B cell (primary cell): ENCODE measurements around the gene CBX5. TPM values are rescaled to one million over a fixed set of nuclear protein-coding genes. Genes with fewer than 3 reads are reported as not detected.

ENCODE experiments used
- ATAC-seq: fragments of 200-7000 bp; cut with Tn5 transposase; one replicate; pipeline ENCODE4 v1.10.0; 2021; ENCODE audit warnings: low read depth, mild to moderate bottlenecking, moderate number of reproducible peaks, moderate library complexity
- CTCF ChIA-PET: fragments of 350-600 bp; sonication (Branson Sonifier 250); formaldehyde crosslinking; loops from one replicate; lab custom pipeline; 2021; ENCODE audit warnings: antibody characterized with exemption, inconsistent platforms; lab: Charles Lee
- POLR2A ChIA-PET: fragments of 350-600 bp; sonication (Branson Sonifier 250); formaldehyde crosslinking; loops from one replicate; lab custom pipeline; 2021; ENCODE audit warnings: antibody characterized with exemption; lab: Charles Lee
- DNase-seq: peaks from one replicate; pipeline ENCODE4 v3.0.0; 2013
- H2AFZ ChIP-seq: 2 replicates; pipeline ENCODE4 v1.6.1; 2012; ENCODE audit warnings: mild to moderate bottlenecking, low read depth, low read length; ENCODE audit not compliant: insufficient read depth, poor library complexity, severe bottlenecking
- H3K27ac ChIP-seq, 2 donors: 1 replicate in 1 of 2; 2 replicates in 1 of 2; pipeline ENCODE4 v1.5.1; 2012 to 2013; ENCODE audit warnings: low read length in 2 of 2, mild to moderate bottlenecking in 2 of 2, moderate library complexity in 1 of 2
- H3K27me3 ChIP-seq, 4 experiments: fragments of 200-600 bp in 1 of 4; sonication (generic) in 1 of 4; replicated peaks in 1 of 4; 1 replicate in 2 of 4; 2 replicates in 2 of 4; pipeline versions ENCODE4 v1.6.1 to v1.7.0; 2013 to 2016; ENCODE audit warnings: low read length in 3 of 4, mild to moderate bottlenecking in 2 of 4, mixed read lengths in 1 of 4, moderate library complexity in 1 of 4; ENCODE audit not compliant: insufficient read depth in 4 of 4, control insufficient read depth in 3 of 4; ENCODE audit errors: control extremely low read depth in 1 of 4
- H3K36me3 ChIP-seq, 2 experiments: replicated peaks in 1 of 2; 1 replicate in 1 of 2; 2 replicates in 1 of 2; pipeline versions ENCODE4 v1.6.1 to v1.7.1; 2013; ENCODE audit warnings: low read length in 1 of 2; ENCODE audit not compliant: insufficient read depth in 2 of 2, control insufficient read depth in 1 of 2; ENCODE audit errors: control extremely low read depth in 1 of 2, extremely low read depth in 1 of 2
- H3K4me1 ChIP-seq, 2 donors: fragments of 200-600 bp in 1 of 2; sonication (generic) in 1 of 2; 1 replicate in 1 of 2; 2 replicates in 1 of 2; pipeline versions ENCODE4 v1.5.1 to v1.6.1; 2013 to 2017; ENCODE audit warnings: low read length in 2 of 2; ENCODE audit not compliant: control insufficient read depth in 2 of 2, insufficient read depth in 2 of 2
- H3K4me2 ChIP-seq: replicated peaks from 2 replicates; pipeline ENCODE3; 2012; ENCODE audit warnings: mild to moderate bottlenecking, low read depth, low read length; ENCODE audit not compliant: poor library complexity, severe bottlenecking
- H3K4me3 ChIP-seq, 5 experiments: fragments of 200-600 bp in 1 of 5; sonication (generic) in 1 of 5; 1 replicate in 3 of 5; 2 replicates in 2 of 5; pipeline versions ENCODE4 v1.5.1 to v1.7.0; 2011 to 2016; ENCODE audit warnings: low read length in 4 of 5, mild to moderate bottlenecking in 4 of 5, low read depth in 2 of 5, control low read depth in 1 of 5, moderate library complexity in 1 of 5; ENCODE audit not compliant: insufficient read depth in 1 of 5; ENCODE audit errors: control extremely low read depth in 1 of 5, extremely low read depth in 1 of 5
- H3K79me2 ChIP-seq: fragments of 200-600 bp; sonication (generic); one replicate; pipeline ENCODE4 v1.6.0; 2016; ENCODE audit warnings: low read length; ENCODE audit not compliant: control insufficient read depth, insufficient read depth
- H3K9ac ChIP-seq: fragments of 200-600 bp; sonication (generic); 2 replicates; pipeline ENCODE4 v1.6.1; 2017; ENCODE audit warnings: mild to moderate bottlenecking, low read length, moderate library complexity
- H3K9me3 ChIP-seq, 3 donors: one replicate each; pipeline versions ENCODE4 v1.6.1 to v1.7.1; 2013; ENCODE audit warnings: low read length in 2 of 3; ENCODE audit not compliant: control insufficient read depth in 2 of 3, insufficient read depth in 1 of 3; ENCODE audit errors: control extremely low read depth in 1 of 3
- H4K20me1 ChIP-seq: 2 replicates; pipeline ENCODE4 v1.6.0; 2012; ENCODE audit warnings: mild to moderate bottlenecking, low read length; ENCODE audit not compliant: insufficient read depth, control insufficient read depth, poor library complexity, severe bottlenecking
- H3K27ac Mint-ChIP-seq: one replicate; pipeline ENCODE4 v1.8.0; 2021; ENCODE audit warnings: mixed read lengths
- H3K27me3 Mint-ChIP-seq: one replicate; pipeline ENCODE4 v1.8.0; 2021; ENCODE audit warnings: mixed read lengths
- H3K4me1 Mint-ChIP-seq: one replicate; pipeline ENCODE4 v1.8.0; 2021; ENCODE audit warnings: mixed read lengths
- H3K4me3 Mint-ChIP-seq: one replicate; pipeline ENCODE4 v1.8.0; 2021; ENCODE audit warnings: mixed read lengths
- H3K9me3 Mint-ChIP-seq: one replicate; pipeline ENCODE4 v1.8.0; 2022; ENCODE audit warnings: mixed read lengths; ENCODE audit not compliant: insufficient read depth
- EZH2 ChIP-seq: IDR thresholded peaks from 2 replicates; pipeline ENCODE4 v1.6.1; 2012; ENCODE audit warnings: borderline replicate concordance, low read depth, mild to moderate bottlenecking, moderate library complexity, low read length; ENCODE audit not compliant: insufficient read depth, poor library complexity, severe bottlenecking
- WGBS: methylation state at CpG from one replicate; pipeline ENCODE4 v1.1.5; 2013; ENCODE audit warnings: missing lambda C conversion rate; ENCODE audit not compliant: insufficient coverage; 5-methylcytosine and 5-hydroxymethylcytosine counted together
- intact Hi-C: fragments of 100-400 bp; cut with micrococcal nuclease; formaldehyde crosslinking; loops from one replicate; pipeline ENCODE4 v1.10.0; 2022
- polyA plus RNA-seq: library from polyadenylated mRNA; depleted of rRNA; stranded (reverse); fragments of >200 nt; gene quantifications from 2 replicates; pipeline ENCODE4 v1.2.3, GENCODE V29; 2012
- total RNA-seq, 2 donors: library from RNA; stranded (reverse); fragments of 120-200 nt in 1 of 2; gene quantifications; 1 replicate in 1 of 2; 2 replicates in 1 of 2; pipeline versions ENCODE4 v1.2.3 to v1.2.4, GENCODE V29; 2013 to 2022
- TF ChIP-seq, protein P1 (sequence below): fragments of 200-600 bp; IDR thresholded peaks from one replicate; pipeline ENCODE4 v1.8.0; 2022; ENCODE audit warnings: antibody characterized with exemption, mild to moderate bottlenecking

CBX5 gene
- total and polyA plus RNA-seq, 2 donors (not counting 1 experiment from before 2014, with no cell fraction given): 10.5 to 66.2 TPM

GRCh38 chr12:54292083-54292930 is 12.4 kb upstream of the CBX5 start:
- H3K4me3 ChIP-seq: no peak overlapping the region
- ATAC-seq (no peak), DNase-seq (no peak)
- no peak overlapping the region for H3K4me3 Mint-ChIP-seq
- peaks cover 5% of the 10 kb centered on the region for H3K27me3 Mint-ChIP-seq
- peaks cover 3% of the 10 kb centered on the region for H4K20me1 ChIP-seq
- no peak overlapping the region for H3K27ac ChIP-seq
- no peak overlapping the region for H2AFZ ChIP-seq
- intact Hi-C loops: no loop called here
- H3K36me3 ChIP-seq: peaks cover 0 to 17% of the 10 kb centered on the region in 2 experiments
- no peak overlapping the region for H3K4me2 ChIP-seq
- CTCF ChIA-PET: interaction anchor here (0.8 to 6.4 kb wide), 22 partner anchors 8 to 147 kb away, joined by 3 to 61 read pairs (median 6); partner anchors contain the start of genes CBX5, COPZ1, HNRNPA1 and NFE2
- POLR2A ChIA-PET: interaction anchor here (0.6 to 1.3 kb wide), 5 partner anchors 9 to 1577 kb away, joined by 3 read pairs; partner anchors contain the start of gene CBX5
- H3K9ac ChIP-seq: no peak overlapping the region
- H3K27ac Mint-ChIP-seq: no peak overlapping the region
- H3K4me1 ChIP-seq: peaks cover 10 to 15% of the 10 kb centered on the region in 2 donors
- H3K79me2 ChIP-seq: no peaks in the 10 kb centered on the region
- no peak for TF ChIP-seq EZH2
- TF ChIP-seq, protein P1, sequence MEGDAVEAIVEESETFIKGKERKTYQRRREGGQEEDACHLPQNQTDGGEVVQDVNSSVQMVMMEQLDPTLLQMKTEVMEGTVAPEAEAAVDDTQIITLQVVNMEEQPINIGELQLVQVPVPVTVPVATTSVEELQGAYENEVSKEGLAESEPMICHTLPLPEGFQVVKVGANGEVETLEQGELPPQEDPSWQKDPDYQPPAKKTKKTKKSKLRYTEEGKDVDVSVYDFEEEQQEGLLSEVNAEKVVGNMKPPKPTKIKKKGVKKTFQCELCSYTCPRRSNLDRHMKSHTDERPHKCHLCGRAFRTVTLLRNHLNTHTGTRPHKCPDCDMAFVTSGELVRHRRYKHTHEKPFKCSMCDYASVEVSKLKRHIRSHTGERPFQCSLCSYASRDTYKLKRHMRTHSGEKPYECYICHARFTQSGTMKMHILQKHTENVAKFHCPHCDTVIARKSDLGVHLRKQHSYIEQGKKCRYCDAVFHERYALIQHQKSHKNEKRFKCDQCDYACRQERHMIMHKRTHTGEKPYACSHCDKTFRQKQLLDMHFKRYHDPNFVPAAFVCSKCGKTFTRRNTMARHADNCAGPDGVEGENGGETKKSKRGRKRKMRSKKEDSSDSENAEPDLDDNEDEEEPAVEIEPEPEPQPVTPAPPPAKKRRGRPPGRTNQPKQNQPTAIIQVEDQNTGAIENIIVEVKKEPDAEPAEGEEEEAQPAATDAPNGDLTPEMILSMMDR: no peak
- no peaks in the 10 kb centered on the region for H3K9me3 ChIP-seq
- no peaks in the 10 kb centered on the region for H3K9me3 Mint-ChIP-seq
- no peaks in the 10 kb centered on the region for H3K27me3 ChIP-seq
- peaks cover 13% of the 10 kb centered on the region for H3K4me1 Mint-ChIP-seq
- 95% methylated on average over 29 of the region's 30 CpGs for WGBS
